ENCODE measurements around the gene OTOP3.

The OTOP3 gene

DNA sequence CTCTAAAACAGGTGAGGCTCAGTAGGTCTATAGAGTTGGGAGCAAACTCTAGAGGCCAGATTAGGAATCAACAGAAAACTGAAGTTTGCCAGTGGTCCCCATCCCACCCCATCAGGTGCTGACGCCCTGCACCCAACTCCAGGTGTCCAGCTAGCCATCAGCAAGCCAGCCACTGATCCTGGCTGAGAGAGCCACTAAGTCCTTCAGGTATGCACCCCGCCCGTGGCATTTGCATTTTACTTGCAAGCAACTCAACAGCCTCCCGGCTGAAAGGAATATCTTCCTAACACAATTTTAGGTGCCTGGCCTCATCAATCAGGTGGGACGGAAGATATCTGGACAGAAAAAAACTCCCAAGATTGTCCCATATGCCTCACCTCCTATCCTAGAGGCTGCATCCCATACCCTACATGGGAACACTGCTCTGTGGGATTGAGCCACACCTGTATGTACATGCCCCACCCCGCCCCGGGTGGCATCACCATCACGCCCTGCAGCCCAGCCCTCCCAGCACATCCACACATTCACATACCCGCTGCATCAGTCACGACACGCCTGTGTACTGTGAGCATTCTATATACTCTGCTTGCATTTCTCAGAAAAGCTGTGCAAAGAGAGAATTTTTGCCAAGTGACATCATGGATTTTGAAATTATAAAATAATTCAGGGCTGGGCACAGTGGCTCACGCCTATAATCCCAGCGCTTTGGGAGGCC lies 8.3 kb downstream of the OTOP3 start:
- no peak for DNase-seq

GRCh38 chr17:74945543-74945942 lies 9.8 kb downstream of the OTOP3 start:
- DNase-seq: no peak

DNA sequence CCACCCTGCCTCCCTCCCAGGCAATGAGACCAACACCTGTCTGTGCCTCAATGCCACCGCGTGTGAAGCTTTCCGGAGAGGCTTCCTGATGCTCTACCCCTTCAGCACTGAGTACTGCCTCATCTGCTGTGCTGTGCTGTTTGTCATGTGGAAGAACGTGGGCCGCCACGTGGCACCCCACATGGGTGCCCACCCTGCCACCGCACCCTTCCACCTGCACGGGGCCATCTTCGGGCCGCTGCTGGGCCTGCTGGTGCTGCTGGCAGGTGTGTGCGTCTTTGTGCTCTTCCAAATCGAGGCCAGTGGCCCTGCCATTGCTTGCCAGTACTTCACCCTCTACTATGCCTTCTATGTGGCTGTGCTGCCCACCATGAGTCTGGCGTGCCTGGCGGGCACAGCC lies 10.9 kb downstream of the OTOP3 start:
- DNase-seq: no peak

- no peak for DNase-seq
Measured at GRCh38 chr17:74947041-74947754, 11.5 kb downstream of the OTOP3 start.

DNA sequence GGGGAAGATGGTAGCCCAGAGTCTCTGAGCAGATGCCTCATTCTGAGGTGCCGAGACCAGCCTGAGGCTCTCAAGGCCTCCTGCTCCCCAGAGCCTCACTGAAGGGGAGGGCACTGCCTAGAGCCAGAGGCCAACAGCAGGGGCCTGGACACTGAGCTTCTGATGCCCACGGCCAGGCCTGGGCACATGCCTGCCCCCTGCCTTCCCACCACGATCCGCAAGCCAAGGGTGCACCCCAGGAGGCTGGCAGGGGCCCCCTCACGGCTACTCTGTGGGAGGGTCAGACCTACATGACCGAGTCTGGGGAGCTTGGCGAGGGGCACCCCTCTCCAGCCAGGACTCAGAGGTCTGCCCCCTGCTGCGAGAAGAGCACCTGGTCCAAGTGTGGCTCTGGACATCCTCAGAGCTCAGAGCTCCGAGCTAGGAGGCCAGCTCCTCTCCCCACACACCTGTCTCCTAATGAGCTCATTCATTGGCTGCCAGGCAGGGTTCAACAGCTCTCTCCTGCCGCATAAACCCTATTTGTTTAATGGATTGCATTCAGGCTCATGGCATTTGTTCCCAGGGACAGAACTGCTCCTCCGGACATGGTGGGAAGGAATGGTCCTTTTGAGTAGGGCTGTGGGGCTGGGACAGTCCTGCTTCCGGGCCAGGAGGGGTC lies 13.9 kb downstream of the OTOP3 start:
- DNase-seq: no peak

GRCh38 chr17:74950207-74950606 lies 14.5 kb downstream of the OTOP3 start:
- DNase-seq: no peak

- DNase-seq: no peak
Measured at GRCh38 chr17:74951065-74951464, 15.4 kb downstream of the OTOP3 start.

DNA sequence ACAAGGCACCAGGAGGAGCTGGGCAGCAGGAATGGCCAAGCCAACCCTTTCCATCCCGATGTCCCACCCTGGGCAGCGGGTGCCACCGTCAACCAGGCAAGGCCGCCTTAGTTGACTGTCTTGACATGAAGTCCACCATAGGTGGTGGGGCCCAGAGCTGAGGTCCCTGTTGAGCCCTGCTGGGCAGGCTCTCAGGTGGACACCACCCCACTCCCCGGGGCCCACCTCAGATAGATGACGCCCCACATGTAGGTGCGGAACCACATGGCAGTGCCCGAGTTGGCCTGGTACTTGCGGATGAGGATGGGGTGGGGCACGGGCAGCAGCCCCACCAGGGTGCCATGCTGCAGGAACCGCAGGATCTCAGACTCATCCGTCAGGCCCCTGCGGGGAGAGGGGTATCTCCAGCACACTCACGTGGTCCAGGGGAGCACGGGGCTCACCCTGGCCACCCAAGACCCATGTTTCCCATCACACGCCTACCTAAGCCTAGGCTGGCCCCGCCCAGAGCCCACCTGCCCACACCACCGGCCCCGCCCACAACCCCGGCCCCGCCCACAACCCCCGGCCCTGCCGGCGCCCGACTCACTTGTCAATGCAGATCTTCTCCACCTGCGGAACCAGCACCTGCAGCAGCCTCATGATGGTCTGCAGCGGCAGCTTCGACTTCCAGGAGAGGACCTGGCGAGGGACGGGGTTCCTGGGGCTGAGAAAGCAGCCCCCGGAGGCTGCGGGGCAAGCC lies 16.2 kb downstream of the OTOP3 start:
- no peak for DNase-seq

- DNase-seq: no peak
Measured at GRCh38 chr17:74952431-74953133, 16.9 kb downstream of the OTOP3 start.

- no peak for DNase-seq
Measured at GRCh38 chr17:74953134-74953687, 17.5 kb downstream of the OTOP3 start.

DNA sequence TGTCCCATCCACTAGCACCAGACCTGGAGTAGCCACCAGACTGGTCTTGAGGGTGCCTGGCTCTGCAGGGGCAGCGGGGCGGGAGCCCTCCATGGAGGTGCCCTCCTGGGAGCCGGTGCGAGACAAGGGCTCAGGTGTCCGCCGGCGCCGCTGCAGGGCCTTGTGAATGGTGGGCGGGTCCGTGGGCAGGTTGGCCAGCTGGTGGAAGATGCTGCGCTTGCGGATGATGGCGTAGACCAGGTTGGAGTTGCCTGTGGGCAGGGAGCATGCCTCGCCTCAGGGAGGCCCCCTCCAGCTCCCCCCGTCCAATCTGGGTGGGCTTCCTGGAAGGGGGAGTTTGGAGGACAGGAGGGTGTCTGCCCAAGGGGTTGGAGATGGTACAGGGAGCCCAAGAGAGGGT lies 18.4 kb downstream of the OTOP3 start:
- DNase-seq: no peak

DNA sequence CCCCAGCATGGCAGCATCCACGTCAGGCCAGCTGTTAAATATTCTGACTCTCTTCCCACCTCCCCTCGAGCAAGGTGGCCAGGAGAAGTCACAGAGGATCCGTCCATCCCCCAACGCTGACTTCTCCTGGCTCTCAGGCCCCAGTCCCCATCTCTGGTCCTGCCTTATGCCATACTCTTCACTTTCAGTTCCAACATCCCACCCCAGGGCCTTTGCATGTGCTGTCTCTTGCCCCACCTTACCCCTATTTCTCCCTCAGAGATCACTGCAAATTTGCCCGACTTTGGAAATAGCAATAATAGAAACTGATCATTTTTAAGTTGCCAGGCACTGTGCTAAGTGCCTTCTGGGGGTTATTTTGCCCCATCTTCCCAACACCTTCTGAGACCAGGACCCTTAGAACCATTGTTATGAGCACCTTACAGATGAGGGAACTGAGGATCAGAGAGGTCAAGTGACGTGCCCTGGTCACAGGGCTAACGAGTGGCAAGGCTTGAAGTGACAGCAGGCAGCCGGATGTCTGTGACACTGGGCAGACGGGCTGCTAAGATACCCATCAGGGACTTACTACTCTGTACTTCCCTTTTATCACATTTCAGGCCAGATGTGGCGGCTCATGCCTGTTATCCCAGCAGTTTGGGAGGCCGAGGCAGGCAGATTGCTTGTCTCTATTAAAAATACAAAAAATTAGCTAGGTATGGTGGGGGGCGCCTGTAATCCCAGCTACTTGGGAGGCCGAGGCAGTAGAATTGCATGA lies 19.1 kb downstream of the OTOP3 start:
- no peak for DNase-seq

- DNase-seq: no peak
Measured at GRCh38 chr17:74956093-74956492, 20.4 kb downstream of the OTOP3 start.

- peak; percentile 54 to 85 (median 66) for DNase-seq
Measured at GRCh38 chr17:74957935-74958740, 22.4 kb downstream of the OTOP3 start.

GRCh38 chr17:74959826-74960515 lies 24.3 kb downstream of the OTOP3 start:
- DNase-seq: no peak

DNA sequence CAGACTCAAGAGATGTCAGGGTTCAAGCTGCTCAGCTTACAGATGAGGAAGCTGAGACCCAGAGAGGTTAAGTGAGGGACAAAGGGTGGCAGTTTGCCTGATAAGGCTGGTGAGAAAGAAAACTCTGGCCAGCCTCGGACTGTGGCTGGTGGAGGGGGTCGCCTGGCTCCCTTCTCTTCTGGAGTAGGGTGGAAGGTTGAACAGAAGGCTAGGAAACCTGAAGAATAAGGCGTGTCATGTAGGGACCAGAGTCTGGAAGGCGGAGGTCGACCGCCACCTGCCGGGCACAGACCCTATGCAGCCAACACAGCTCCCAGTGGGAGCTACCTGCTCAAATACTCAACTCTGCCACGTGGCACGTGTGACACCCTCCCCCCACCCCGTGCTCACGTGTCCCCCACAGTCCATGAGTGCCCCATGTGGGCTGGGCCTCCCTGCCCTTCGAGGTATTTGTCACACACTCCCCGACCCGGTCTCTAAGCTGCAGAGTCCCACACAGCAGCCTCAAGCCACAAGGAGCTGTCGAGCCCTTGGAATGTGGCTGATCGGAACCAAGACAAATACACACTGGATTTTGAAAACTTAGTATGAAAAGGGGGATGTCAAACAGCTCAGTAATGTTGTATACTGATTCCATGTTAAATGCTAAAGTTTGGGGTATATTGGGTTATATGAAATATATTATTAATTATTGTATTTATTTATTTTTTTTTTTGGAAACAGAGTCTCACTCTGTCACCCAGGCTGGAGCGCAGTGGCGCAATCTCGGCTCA lies 25.1 kb downstream of the OTOP3 start:
- peak in 1 of 4 experiments; percentile 25 for DNase-seq

DNA sequence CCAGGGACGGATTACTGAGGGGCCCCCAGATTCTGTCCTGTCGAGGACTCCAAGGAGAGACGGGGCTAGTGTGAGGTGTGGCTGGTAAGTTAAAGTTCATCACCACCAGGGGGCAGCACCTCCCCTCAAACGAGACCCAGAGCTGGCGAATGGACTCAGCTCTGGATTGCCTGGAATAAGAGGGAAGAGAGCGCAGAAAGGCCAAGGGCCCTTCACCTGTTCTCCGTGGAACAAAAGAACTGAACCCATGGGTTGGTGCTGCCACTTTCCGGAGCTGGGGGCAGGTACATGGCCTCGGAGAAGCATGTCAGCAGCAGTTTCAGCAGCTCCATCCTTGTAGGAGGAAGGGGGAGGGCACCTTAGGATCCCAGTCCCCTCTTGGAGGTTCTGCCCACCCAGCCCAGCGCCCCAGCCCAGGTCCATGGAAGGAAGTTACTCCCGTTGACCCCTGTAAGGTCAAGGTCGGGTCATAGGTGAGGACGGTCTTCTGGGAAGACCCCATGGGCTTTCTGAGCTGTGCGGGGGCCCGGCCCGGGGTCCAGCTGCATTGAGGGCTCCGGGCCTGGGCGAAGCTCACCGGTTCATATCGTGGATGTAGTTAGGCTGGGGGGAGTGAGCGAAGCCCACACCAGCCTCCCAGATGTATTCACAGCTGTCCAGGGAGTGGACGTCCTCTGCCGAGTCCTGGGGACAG lies 26.1 kb downstream of the OTOP3 start:
- peak; percentile 65 to 84 (median 74) for DNase-seq

DNA sequence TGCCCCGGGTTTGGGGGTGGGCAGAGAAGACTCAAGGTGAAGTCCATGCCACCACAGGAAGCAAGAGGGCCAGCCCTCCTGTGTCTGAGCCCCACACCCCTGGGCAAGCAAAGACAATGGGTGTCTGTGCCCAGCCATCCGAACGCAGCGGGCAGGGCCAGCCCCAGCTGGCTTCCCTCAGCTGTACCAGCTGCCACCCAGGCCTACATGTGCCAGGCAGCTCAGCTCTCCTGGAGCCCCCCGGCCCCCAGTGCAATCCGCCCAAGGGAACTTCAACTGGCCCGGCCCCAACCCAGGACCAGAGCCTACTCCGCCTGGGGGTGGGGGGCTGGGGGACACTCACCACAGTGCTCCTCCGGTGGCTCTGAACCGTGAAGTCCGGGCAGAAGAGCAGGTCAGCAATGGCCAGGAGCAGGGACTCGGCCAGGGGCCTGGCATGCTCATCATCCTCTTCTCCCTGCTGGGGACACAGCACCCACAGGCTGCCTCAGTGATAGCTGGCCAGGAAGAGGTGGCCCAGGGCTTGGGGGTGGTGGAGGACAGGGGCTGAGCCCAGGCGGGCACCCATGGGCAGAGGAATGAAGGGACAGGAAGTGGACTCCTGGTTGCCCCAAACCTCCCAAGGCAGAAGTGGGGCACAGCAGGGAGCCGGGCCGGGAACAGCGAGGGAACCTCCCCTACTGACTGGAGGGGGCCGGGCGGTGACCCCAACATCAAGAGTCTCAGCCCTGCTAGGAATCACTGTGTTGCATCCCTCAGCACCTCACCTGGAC lies 27.1 kb downstream of the OTOP3 start:
- DNase-seq: no peak

All from activated CD4-positive, CD25-positive, alpha-beta regulatory T cell (primary cell).